Endothelial cell (in vitro differentiated cells): ENCODE results near the gene CXCL17. TPM values are rescaled to one million over a fixed set of nuclear protein-coding genes. Genes with fewer than 3 reads are reported as not detected.

ENCODE experiments used
- DNase-seq: peaks from one replicate; pipeline ENCODE4 v3.0.0; 2021; ENCODE audit warnings: low spot score
- H3K27ac Mint-ChIP-seq: one replicate; pipeline ENCODE4 v1.8.0; 2021; ENCODE audit warnings: mixed read lengths, inconsistent platforms; ENCODE audit not compliant: unreplicated experiment
- H3K27me3 Mint-ChIP-seq: one replicate; pipeline ENCODE4 v1.8.0; 2021; ENCODE audit warnings: mild to moderate bottlenecking, moderate library complexity, mixed read lengths, inconsistent platforms; ENCODE audit not compliant: unreplicated experiment
- H3K36me3 Mint-ChIP-seq: one replicate; pipeline ENCODE4 v1.8.0; 2021; ENCODE audit warnings: mild to moderate bottlenecking, low read depth, mixed read lengths, inconsistent platforms; ENCODE audit not compliant: unreplicated experiment
- H3K4me1 Mint-ChIP-seq: one replicate; pipeline ENCODE4 v1.8.0; 2021; ENCODE audit warnings: mild to moderate bottlenecking, mixed read lengths, inconsistent platforms; ENCODE audit not compliant: unreplicated experiment
- H3K4me3 Mint-ChIP-seq: one replicate; pipeline ENCODE4 v1.8.0; 2021; ENCODE audit warnings: mild to moderate bottlenecking, mixed read lengths, inconsistent platforms; ENCODE audit not compliant: unreplicated experiment
- H3K9me3 Mint-ChIP-seq: one replicate; pipeline ENCODE4 v1.8.0; 2021; ENCODE audit warnings: mixed read lengths, inconsistent platforms; ENCODE audit not compliant: unreplicated experiment
- CTCF ChIP-seq: fragments of 200-600 bp; sonication (generic); IDR thresholded peaks from one replicate; pipeline ENCODE4 v1.5.0; 2021; ENCODE audit warnings: antibody characterized with exemption; ENCODE audit not compliant: unreplicated experiment
- total RNA-seq: library from RNA; stranded (reverse); fragmentation: NEBNext Ultra II Directional; extraction: Animal tissue kit (Norgen Biotek cat#: 25700); gene quantifications from one replicate; pipeline ENCODE4 v1.2.1, GENCODE V29; 2021; ENCODE audit not compliant: unreplicated experiment

The CXCL17 gene
- total RNA-seq, 1 donor from 2014 or later: not detected

DNA sequence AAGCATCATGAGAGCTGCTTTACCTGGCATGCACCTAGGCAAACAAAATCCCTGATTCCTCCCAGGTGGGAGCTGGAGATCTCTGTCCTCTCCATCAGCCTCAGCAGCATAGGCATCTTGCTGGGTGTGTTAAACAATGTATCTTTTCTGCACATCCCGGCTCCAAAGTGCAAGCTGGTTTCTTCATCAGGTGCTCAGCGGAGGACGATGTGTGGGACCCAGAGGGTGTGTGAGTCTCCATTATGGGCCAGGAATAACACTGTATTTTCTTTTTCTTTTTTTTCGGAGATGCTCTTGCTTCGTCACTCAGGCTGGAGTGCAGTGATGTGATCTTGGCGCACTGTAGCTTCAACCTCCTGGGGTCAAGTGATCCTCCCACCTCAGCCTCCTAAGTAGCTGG lies 62.6 kb downstream of the CXCL17 start:
- peaks cover 2% of the 10 kb centered on the region for H3K4me1 Mint-ChIP-seq
- H3K36me3 Mint-ChIP-seq: peaks cover 12% of the 10 kb centered on the region
- no peak for TF ChIP-seq CTCF
- DNase-seq: no peak
- H3K27ac Mint-ChIP-seq: no peak overlapping the region
- peaks cover 5% of the 10 kb centered on the region for H3K27me3 Mint-ChIP-seq
- H3K4me3 Mint-ChIP-seq: no peak overlapping the region
- no peaks in the 10 kb centered on the region for H3K9me3 Mint-ChIP-seq

Other genes starting within 250 kb of the CXCL17 start
- gene DEDD2, start 225.3 kb downstream of the CXCL17 start, total RNA-seq: 27.1 TPM
- 13.9 TPM for gene ZNF526, start 222.6 kb downstream of the CXCL17 start, total RNA-seq
- gene GSK3A, start 200.3 kb downstream of the CXCL17 start, total RNA-seq: 54.4 TPM
- gene ERF, start 187.8 kb downstream of the CXCL17 start, total RNA-seq: 109 TPM
- 85.7 TPM for gene CIC, start 173.7 kb downstream of the CXCL17 start, total RNA-seq
- 1.1 TPM for gene PRR19, start 140.8 kb downstream of the CXCL17 start, total RNA-seq
- 61.4 TPM for gene PAFAH1B3, start 140.3 kb downstream of the CXCL17 start, total RNA-seq
- gene TMEM145, start 129.6 kb downstream of the CXCL17 start, total RNA-seq: 3.9 TPM
- 69.3 TPM for gene MEGF8, start 117.3 kb downstream of the CXCL17 start, total RNA-seq
- gene CNFN, start 52.6 kb downstream of the CXCL17 start, total RNA-seq: 4.1 TPM
- gene LIPE, start 15.6 kb downstream of the CXCL17 start, total RNA-seq: 5.5 TPM
- gene CEACAM1, start 85.5 kb upstream of the CXCL17 start, total RNA-seq: 9.3 TPM
- not detected for gene CEACAM8, start 152.0 kb upstream of the CXCL17 start, total RNA-seq